Activated CD4-positive, alpha-beta T cell treated with anti-CD3 and anti-CD28 coated beads for 1 hour (primary cell): ENCODE data around the gene RASAL2.
"Not testable (repeated sequence)": the region's sequence is repeated elsewhere in the genome, so short reads cannot be mapped to it uniquely, and the experiment has no call there.

Source experiments
- DNase-seq: peaks from one replicate; pipeline ENCODE4 v3.0.0-alpha.2; 2020

RASAL2 gene

DNA sequence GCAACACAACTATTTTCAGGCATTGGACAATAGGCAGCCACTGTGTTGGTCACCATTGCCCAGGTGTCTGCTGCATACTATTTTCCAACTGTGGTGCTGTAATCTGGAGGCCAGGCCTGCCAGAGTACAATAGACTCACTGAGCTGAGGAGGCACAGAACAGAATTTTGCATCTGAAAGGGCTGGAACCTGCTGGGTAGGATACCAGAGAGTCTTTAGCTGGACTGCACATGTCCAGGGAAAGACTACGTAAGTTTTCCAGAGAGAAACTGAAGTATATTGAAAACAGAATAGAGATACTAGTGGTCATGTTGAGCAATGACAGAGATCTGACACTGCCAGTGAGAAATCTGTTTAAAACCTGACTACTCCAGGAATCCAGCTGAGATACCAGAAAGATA, 200.8 kb downstream of the RASAL2 start:
- no peak for DNase-seq

- DNase-seq = no peak
Measured at GRCh38 chr1:178300352-178300699, 206.4 kb downstream of the RASAL2 start.

GRCh38 chr1:178301141-178301540, 207.2 kb downstream of the RASAL2 start:
- DNase-seq = no peak

- no peak for DNase-seq
Measured at GRCh38 chr1:178307264-178307663, 213.4 kb downstream of the RASAL2 start.

- no peak for DNase-seq
Measured at GRCh38 chr1:178308438-178308837, 214.5 kb downstream of the RASAL2 start.

DNA sequence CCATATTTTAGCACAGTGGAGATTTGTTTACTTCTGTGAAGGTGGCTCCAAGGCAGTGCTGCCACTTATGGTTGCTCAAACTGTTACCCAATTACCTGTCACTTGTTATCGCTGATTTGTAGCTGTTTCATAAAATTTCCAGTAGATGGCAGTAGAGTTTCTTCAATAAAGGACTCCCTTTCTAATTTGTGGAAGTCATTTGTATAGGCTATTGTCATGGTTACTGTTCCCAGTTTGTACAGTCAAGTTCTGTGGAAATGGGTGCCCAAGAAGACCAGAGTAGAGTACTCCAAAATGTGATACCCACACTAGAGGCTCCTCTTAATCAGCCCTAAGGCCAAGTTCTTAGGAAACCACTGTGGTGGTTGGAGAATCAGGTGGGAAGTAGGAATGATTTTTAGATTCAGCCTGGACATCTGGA, 216.8 kb downstream of the RASAL2 start:
- no peak for DNase-seq

DNA sequence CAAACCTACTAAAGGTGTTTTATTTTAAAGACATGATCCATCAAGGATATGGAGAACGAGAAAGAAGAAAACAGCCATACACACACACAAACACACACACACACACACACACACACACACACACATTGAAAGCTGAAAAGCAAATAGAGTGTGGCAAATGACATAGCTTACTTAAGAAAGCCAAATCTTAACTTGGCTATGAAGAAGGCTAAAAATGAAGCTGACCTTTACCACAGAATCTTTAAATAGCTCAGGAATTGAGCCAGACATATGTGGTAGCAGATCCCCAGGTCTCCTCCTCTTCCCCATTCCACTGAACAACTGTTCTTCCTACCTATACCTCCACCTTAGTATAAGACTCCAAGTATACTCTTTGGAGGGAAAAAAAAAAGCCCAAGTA, 217.3 kb downstream of the RASAL2 start:
- DNase-seq = no peak

GRCh38 chr1:178320280-178320982, 226.5 kb downstream of the RASAL2 start:
- DNase-seq = not testable (repeated sequence)

- DNase-seq = no peak
Measured at GRCh38 chr1:178323067-178323466, 229.2 kb downstream of the RASAL2 start.

GRCh38 chr1:178324003-178324402, 230.1 kb downstream of the RASAL2 start:
- DNase-seq = no peak

DNA sequence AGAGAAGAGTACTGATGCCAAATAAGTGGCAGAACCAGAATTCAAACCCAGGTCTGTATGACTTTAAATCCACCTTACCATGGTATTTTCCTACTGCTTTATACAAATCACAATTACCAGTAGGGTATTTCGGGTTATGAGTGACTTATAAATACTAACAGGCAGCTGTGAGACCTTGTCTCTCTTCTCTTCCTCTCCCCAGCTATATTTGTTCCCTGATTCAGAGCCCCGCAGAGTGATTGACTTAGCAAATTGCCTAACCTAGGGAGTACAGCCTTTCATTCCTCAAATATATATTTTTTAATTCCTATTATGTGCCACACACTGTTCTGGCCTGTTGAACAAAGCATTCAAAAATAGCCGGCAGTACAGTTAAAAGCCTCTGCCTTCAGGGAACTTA, 234.8 kb downstream of the RASAL2 start:
- DNase-seq = no peak

GRCh38 chr1:178330153-178330552, 236.2 kb downstream of the RASAL2 start:
- no peak for DNase-seq

- no peak for DNase-seq
Measured at GRCh38 chr1:178330848-178331497, 237.1 kb downstream of the RASAL2 start.

DNA sequence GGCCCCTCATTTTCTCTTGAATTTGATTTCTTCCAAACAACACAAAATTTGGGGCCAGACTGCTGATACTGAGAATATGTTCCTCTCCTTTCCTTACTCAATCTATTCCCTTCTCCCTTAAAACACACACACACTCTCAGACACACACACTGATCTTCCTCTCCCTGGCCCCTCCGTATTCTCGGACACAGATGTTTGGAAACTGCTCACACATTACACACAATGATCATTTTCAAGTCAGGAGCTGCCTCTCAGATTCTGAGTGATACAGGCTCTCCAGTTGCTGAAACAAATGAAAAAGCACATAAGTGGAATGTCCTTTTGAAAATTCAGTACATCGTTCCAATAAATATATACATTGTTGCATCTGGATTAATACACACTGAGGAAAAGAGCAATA, 241.5 kb downstream of the RASAL2 start:
- no peak for DNase-seq

- no peak for DNase-seq
Measured at GRCh38 chr1:178337091-178337706, 243.3 kb downstream of the RASAL2 start.

DNA sequence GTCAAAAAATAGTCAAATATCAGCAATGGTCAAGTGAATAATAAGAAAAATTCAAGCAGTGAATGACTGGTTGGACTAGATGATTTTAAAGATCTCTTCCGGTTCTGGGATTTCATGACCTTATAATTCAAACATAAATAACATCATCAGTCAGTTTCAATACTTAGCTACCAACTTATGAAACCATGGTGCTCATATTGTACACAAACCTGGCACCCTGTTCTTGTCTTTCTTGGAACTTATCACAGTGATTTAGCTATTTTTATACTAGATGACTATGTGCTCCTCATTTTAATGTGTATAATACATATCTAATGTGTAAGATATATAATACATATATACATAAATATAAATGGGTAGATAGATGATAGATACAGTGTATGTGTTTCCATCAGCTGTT, 245.9 kb downstream of the RASAL2 start:
- no peak for DNase-seq

GRCh38 chr1:178341261-178341956, 247.5 kb downstream of the RASAL2 start:
- no peak for DNase-seq

DNA sequence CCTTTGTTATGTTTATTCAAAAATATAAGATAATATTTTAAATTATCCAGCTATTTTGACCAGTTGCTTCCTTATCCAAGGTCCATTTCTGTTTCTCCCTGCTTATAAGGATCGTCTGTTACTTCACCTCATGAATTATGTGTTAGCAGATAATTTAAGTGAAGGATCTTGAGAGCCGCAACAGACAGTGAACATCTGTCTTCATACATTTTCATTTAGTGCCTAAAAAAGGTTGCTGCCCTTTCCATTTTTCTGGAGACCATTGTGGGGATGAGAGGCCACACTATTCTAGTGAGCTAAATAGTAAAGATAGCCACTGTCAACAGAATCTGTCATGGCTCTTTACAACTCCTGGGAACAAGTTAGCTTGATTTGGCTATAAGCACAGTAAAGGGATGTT, 248.8 kb downstream of the RASAL2 start:
- no peak for DNase-seq

DNA sequence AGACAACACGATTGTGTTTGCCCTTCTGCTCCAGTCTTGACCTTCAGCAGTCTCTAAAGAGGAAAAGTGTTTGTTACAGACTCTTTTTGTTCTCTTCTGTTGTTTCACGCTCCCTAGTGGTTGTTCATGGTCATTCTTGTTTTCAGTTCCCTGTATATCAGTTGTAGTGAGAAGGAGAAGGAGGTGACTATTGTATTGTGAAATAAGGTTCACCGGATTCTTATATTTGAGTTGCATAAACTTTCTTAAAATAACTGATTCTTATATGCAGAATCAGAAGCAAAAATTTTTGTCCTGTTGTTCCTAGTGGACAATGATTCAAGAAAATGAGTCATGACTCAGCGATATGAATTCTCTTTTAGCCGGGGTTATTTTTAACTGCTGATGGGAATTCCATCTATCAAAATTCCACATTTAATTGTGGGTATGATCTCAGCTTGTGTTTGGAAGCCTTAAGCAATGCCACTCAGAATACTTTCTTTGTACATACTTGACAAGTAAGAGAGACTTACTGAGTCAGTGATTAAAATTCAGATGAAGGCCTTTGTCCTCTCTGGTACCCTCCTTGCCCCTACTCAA, 250.7 kb downstream of the RASAL2 start:
- no peak for DNase-seq

DNA sequence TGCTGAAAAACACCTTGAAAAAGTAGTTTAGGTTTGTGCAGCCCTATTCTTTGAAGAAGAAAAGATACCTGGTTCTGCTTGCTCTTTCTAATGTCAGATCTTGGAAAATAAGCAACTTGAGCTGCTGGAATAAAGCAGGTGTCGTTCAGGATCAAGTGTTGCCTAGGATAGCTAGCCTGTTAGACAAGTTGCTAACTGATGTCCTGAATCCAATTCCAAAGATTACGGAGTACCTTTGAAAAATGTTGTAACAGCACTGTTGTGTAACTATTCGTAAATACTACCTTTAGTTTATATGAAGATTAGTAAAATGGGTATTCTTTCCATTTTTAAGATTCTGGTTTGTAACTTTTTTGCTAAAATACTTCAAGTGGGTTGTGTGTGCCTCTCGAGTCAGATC, 251.3 kb downstream of the RASAL2 start:
- DNase-seq = no peak

GRCh38 chr1:178345807-178346206, 251.9 kb downstream of the RASAL2 start:
- no peak for DNase-seq

- DNase-seq = no peak
Measured at GRCh38 chr1:178349801-178350200, 255.9 kb downstream of the RASAL2 start.

DNA sequence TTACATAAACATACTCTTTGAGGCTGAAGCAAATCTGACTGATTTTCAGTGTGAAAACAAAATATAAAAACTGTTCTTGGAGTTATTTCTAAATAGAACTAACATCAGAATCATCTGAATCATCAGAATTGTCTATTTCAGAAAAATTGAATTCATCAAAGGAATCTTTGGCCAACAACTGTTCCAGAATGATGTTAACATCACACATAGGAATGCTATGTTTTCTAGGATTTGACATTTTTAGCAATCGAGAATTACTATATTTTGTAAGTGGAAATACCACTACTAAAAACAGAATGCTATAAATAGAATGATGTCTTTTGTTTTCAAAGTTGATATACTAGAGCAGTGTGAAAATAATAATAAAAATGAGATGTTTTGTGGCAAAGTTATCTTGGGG, 258.0 kb downstream of the RASAL2 start:
- DNase-seq = not testable (repeated sequence)
